ENCODE results near the gene CXCL12. TPM values are rescaled to one million over a fixed set of nuclear protein-coding genes. Genes with fewer than 3 reads are reported as not detected.

The CXCL12 gene
- total RNA-seq, 2 donors from 2014 or later = 0.91 to 13.5 TPM

DNA sequence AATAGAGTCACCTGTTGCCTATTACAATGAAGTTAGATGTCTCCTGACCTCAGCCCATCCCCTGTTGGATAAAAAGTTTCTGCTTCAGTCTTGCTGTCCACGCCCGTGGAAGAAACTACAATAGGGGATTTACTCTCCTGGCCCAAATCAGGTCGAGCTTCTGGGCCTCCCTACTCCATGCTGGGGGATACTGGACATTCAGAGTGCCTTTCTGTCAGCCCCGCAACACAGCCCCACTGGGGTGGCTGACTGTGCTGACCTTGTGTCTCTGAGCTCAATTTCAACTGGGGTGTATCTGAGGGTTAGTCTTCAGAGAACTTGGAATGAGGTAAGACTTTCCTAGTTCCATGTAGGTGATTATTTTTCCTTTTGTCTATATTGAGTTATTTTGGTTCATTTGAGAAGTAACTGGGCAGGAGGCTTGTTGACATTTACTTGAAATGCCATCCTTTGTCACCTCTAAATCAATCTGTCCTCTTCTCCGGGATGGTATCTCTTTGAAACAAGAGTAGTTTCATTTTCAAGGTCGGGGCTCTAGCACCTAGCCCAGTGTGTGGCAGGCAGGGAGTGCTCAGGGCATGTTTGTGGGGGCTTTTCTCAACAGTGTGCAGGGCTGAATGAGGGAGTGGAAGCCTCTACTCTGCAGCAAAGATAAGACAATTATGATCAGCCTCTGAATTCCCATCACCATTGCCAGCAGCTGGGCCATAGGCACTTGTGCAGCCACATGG lies 17.7 kb upstream of the CXCL12 start:
- H3K36me3 ChIP-seq (ENCODE audit: control insufficient read depth, insufficient read depth, low read length) = no peaks in the 10 kb centered on the region
- no peak overlapping the region for H3K9ac ChIP-seq (ENCODE audit: extremely low read depth, low read length, poor library complexity, severe bottlenecking)
- H3K27me3 ChIP-seq (ENCODE audit: control insufficient read depth, insufficient read depth, low read length, poor library complexity, severe bottlenecking) = peaks cover 4% of the 10 kb centered on the region
- DNase-seq = peak; percentile 35
- Mint-ChIP-seq H3K27ac (no peak overlapping the region), H3K27me3 (ENCODE audit: insufficient read depth) (peaks cover 15% of the 10 kb centered on the region), H3K9me3 (peaks cover 14% of the 10 kb centered on the region), H3K4me1 (peaks cover 33% of the 10 kb centered on the region), H3K36me3 (ENCODE audit: low read depth) (no peaks in the 10 kb centered on the region), H3K4me3 (no peak overlapping the region)
- TF ChIP-seq, protein P1, sequence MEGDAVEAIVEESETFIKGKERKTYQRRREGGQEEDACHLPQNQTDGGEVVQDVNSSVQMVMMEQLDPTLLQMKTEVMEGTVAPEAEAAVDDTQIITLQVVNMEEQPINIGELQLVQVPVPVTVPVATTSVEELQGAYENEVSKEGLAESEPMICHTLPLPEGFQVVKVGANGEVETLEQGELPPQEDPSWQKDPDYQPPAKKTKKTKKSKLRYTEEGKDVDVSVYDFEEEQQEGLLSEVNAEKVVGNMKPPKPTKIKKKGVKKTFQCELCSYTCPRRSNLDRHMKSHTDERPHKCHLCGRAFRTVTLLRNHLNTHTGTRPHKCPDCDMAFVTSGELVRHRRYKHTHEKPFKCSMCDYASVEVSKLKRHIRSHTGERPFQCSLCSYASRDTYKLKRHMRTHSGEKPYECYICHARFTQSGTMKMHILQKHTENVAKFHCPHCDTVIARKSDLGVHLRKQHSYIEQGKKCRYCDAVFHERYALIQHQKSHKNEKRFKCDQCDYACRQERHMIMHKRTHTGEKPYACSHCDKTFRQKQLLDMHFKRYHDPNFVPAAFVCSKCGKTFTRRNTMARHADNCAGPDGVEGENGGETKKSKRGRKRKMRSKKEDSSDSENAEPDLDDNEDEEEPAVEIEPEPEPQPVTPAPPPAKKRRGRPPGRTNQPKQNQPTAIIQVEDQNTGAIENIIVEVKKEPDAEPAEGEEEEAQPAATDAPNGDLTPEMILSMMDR (conservative IDR thresholded peaks at IDR 0.05) = no peak
- WGBS, 2 experiments (ENCODE audit: insufficient coverage in 1 of 2, insufficient read length in 1 of 2) = 91 to 92% methylated on average over 4 to 6 of the region's 6 CpGs
- H3K9me3 ChIP-seq (ENCODE audit: control insufficient read depth, low read length) = peaks cover 6% of the 10 kb centered on the region
- peaks cover 13% of the 10 kb centered on the region for H3K4me1 ChIP-seq (ENCODE audit: control insufficient read depth, insufficient read depth, low read length)
- no peak overlapping the region for H3K4me3 ChIP-seq (ENCODE audit: low read length)
- H3K27ac ChIP-seq (ENCODE audit: low read depth, low read length) = no peak overlapping the region

- 25 to 39% methylated on average over 3 to 4 of the region's 4 CpGs for WGBS, 2 experiments (ENCODE audit: insufficient coverage in 1 of 2, insufficient read length in 1 of 2)
- TF ChIP-seq, protein P1 (conservative IDR thresholded peaks at IDR 0.05) = no peak
- DNase-seq = peak; percentile 34
- Histone ChIP-seq H3K9ac (ENCODE audit: extremely low read depth, low read length, poor library complexity, severe bottlenecking) (no peak overlapping the region), H3K27ac (ENCODE audit: low read depth, low read length) (no peak overlapping the region), H3K9me3 (ENCODE audit: control insufficient read depth, low read length) (peaks cover 6% of the 10 kb centered on the region), H3K36me3 (ENCODE audit: control insufficient read depth, insufficient read depth, low read length) (no peaks in the 10 kb centered on the region), H3K4me1 (ENCODE audit: control insufficient read depth, insufficient read depth, low read length) (peaks cover 13% of the 10 kb centered on the region), H3K4me3 (ENCODE audit: low read length) (no peak overlapping the region), H3K27me3 (ENCODE audit: control insufficient read depth, insufficient read depth, low read length, poor library complexity, severe bottlenecking) (peaks cover 24% of the 10 kb centered on the region)
- Mint-ChIP-seq H3K36me3 (ENCODE audit: low read depth) (no peaks in the 10 kb centered on the region), H3K4me1 (peaks cover 40% of the 10 kb centered on the region), H3K4me3 (no peak overlapping the region), H3K27ac (peak overlapping the region; percentile 27), H3K27me3 (ENCODE audit: insufficient read depth) (peaks cover 34% of the 10 kb centered on the region), H3K9me3 (peaks cover 8% of the 10 kb centered on the region)
Measured at GRCh38 chr10:44400541-44400940, 15.6 kb upstream of the CXCL12 start.

DNA sequence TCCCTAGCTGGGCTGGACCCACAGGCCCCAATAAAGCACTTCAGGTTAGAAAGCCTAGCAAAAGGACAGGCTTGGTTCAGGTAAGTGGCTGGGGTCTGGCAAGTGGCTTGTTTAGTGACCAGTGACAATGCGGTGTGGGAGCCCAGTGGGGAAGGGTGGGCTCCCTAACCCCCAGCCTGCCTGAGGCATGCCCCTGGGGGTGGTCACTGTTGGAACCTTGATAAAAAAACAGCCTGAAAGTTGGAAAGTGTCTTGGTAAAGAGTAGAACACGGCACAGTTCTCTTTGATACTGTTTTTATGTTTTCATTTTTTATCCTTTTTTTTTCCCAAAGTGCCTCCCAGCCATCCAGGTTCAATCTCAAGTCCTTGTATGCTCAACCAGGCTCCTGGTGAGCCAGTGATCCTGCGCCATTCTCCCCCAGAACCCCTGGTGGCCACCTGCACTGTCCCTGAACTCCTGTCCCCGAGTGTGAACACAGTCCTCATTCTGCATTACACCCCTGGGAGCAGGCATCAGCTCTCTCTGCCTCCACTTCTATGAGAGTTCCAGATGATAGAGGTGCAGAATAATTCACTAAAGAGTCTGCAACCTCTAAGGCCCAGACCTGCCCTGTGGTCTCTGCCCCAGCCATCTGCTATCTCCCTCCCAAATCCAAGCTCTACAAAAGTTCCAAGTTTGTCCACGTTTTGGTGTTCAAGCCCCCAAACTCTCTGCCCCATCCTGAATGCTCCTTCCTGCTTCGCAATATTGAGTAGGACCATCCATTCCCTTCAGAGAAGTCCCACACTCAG lies 15.0 kb upstream of the CXCL12 start:
- H3K4me3 Mint-ChIP-seq = no peak overlapping the region

More for the DNA sequence above, 15.0 kb upstream of the CXCL12 start:
- H3K4me1 ChIP-seq (ENCODE audit: control insufficient read depth, insufficient read depth, low read length) = peaks cover 13% of the 10 kb centered on the region
- no peak overlapping the region for H3K4me3 ChIP-seq (ENCODE audit: low read length)
- peaks cover under 1% of the 10 kb centered on the region for H3K9me3 ChIP-seq (ENCODE audit: control insufficient read depth, low read length)
- no peaks in the 10 kb centered on the region for H3K36me3 ChIP-seq (ENCODE audit: control insufficient read depth, insufficient read depth, low read length)
- Mint-ChIP-seq H3K27me3 (ENCODE audit: insufficient read depth) (peaks cover 41% of the 10 kb centered on the region), H3K4me1 (peaks cover 40% of the 10 kb centered on the region), H3K36me3 (ENCODE audit: low read depth) (no peaks in the 10 kb centered on the region), H3K27ac (no peak overlapping the region), H3K9me3 (peaks cover 2% of the 10 kb centered on the region)
- H3K9ac ChIP-seq (ENCODE audit: extremely low read depth, low read length, poor library complexity, severe bottlenecking) = no peak overlapping the region
- TF ChIP-seq, protein P1 (conservative IDR thresholded peaks at IDR 0.05) = no peak
- peak; percentile 58 for DNase-seq
- 67 to 75% methylated on average over 4 to 6 of the region's 6 CpGs for WGBS, 2 experiments (ENCODE audit: insufficient coverage in 1 of 2, insufficient read length in 1 of 2)
- H3K27ac ChIP-seq (ENCODE audit: low read depth, low read length) = no peak overlapping the region
- H3K27me3 ChIP-seq (ENCODE audit: control insufficient read depth, insufficient read depth, low read length, poor library complexity, severe bottlenecking) = peaks cover 28% of the 10 kb centered on the region

All from endodermal cell (in vitro differentiated cells).